Measurements from ENCODE around the gene KRT84.

- TF ChIP-seq MXI1 (conservative IDR thresholded peaks at IDR 0.05; ENCODE audit: poor library complexity, severe bottlenecking) (no peak), TAF1 (IDR thresholded peaks at IDR 0.05; ENCODE audit: low read depth) (no peak)
- TF ChIP-seq, protein P1, sequence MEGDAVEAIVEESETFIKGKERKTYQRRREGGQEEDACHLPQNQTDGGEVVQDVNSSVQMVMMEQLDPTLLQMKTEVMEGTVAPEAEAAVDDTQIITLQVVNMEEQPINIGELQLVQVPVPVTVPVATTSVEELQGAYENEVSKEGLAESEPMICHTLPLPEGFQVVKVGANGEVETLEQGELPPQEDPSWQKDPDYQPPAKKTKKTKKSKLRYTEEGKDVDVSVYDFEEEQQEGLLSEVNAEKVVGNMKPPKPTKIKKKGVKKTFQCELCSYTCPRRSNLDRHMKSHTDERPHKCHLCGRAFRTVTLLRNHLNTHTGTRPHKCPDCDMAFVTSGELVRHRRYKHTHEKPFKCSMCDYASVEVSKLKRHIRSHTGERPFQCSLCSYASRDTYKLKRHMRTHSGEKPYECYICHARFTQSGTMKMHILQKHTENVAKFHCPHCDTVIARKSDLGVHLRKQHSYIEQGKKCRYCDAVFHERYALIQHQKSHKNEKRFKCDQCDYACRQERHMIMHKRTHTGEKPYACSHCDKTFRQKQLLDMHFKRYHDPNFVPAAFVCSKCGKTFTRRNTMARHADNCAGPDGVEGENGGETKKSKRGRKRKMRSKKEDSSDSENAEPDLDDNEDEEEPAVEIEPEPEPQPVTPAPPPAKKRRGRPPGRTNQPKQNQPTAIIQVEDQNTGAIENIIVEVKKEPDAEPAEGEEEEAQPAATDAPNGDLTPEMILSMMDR (IDR thresholded peaks at IDR 0.05; ENCODE audit: poor library complexity, severe bottlenecking), result no peak
Observed at GRCh38 chr12:52385226-52385702, at the start of gene KRT84.
